KOPT-K1 (cell line): ENCODE measurements around the gene UBTFL1.
"Not testable (repeated sequence)": the region's sequence is repeated elsewhere in the genome, so short reads cannot be mapped to it uniquely, and the experiment has no call there.

ENCODE experiments used
- H3K27ac ChIP-seq: fragments of 200-600 bp; sonication (generic); 2 replicates; pipeline ENCODE4 v1.5.1; 2016; ENCODE audit warnings: antibody characterized with exemption, mild to moderate bottlenecking, low read depth, low read length; ENCODE audit not compliant: poor library complexity, severe bottlenecking
- H3K36me3 ChIP-seq: fragments of 200-600 bp; sonication (generic); 2 replicates; pipeline ENCODE4 v1.5.1; 2017; ENCODE audit warnings: antibody characterized with exemption, mild to moderate bottlenecking, low read length, moderate library complexity; ENCODE audit not compliant: insufficient read depth
- H3K9me3 ChIP-seq: fragments of 200-600 bp; sonication (generic); 2 replicates; pipeline ENCODE4 v1.5.1; 2017; ENCODE audit warnings: antibody characterized with exemption, low read length, mild to moderate bottlenecking; ENCODE audit not compliant: insufficient read depth, poor library complexity, severe bottlenecking

The UBTFL1 gene

GRCh38 chr11:90085650-90086049 lies at the start of gene UBTFL1:
Gene UBTFL1, plus strand, starts transcription at chr11:90085950. Its CDS starts 0 bp downstream, at chr11:90085950.
- not testable (repeated sequence) for H3K27ac ChIP-seq, H3K36me3 ChIP-seq, H3K9me3 ChIP-seq

GRCh38 chr11:90051591-90052209 lies 34.0 kb upstream of the UBTFL1 start:
- not testable (repeated sequence) for H3K9me3 ChIP-seq, H3K36me3 ChIP-seq, H3K27ac ChIP-seq

GRCh38 chr11:90052311-90052710 lies 33.4 kb upstream of the UBTFL1 start:
- not testable (repeated sequence) for H3K36me3 ChIP-seq, H3K9me3 ChIP-seq, H3K27ac ChIP-seq

GRCh38 chr11:90053545-90053944 lies 32.2 kb upstream of the UBTFL1 start:
- not testable (repeated sequence) for H3K9me3 ChIP-seq, H3K36me3 ChIP-seq, H3K27ac ChIP-seq

- not testable (repeated sequence) for H3K36me3 ChIP-seq, H3K9me3 ChIP-seq, H3K27ac ChIP-seq
These were observed 3.0 kb downstream of the UBTFL1 start for GRCh38 chr11:90088731-90089130.

- not testable (repeated sequence) for H3K9me3 ChIP-seq, H3K36me3 ChIP-seq, H3K27ac ChIP-seq
These were observed 9.6 kb downstream of the UBTFL1 start for GRCh38 chr11:90095230-90095924.

- H3K36me3 ChIP-seq, H3K27ac ChIP-seq, H3K9me3 ChIP-seq: not testable (repeated sequence)
These were observed 12.5 kb downstream of the UBTFL1 start for GRCh38 chr11:90098261-90098660.

- Histone ChIP-seq H3K9me3 (no peaks in the 10 kb centered on the region), H3K36me3 (no peaks in the 10 kb centered on the region), H3K27ac (no peak overlapping the region)
These were observed 14.7 kb downstream of the UBTFL1 start for GRCh38 chr11:90100431-90100830.

- H3K27ac ChIP-seq = no peak overlapping the region
- H3K36me3 ChIP-seq = no peaks in the 10 kb centered on the region
- no peaks in the 10 kb centered on the region for H3K9me3 ChIP-seq
These were observed 27.8 kb downstream of the UBTFL1 start for GRCh38 chr11:90113541-90113940.

GRCh38 chr11:90120191-90120590 lies 34.4 kb downstream of the UBTFL1 start:
- H3K9me3 ChIP-seq = no peaks in the 10 kb centered on the region
- H3K27ac ChIP-seq = no peak overlapping the region
- H3K36me3 ChIP-seq = no peaks in the 10 kb centered on the region

GRCh38 chr11:90124371-90124770 lies 38.6 kb downstream of the UBTFL1 start:
- no peak overlapping the region for H3K27ac ChIP-seq
- H3K9me3 ChIP-seq = no peaks in the 10 kb centered on the region
- H3K36me3 ChIP-seq = no peaks in the 10 kb centered on the region

GRCh38 chr11:90124946-90125345 lies 39.2 kb downstream of the UBTFL1 start:
- H3K36me3 ChIP-seq = no peaks in the 10 kb centered on the region
- H3K27ac ChIP-seq = no peak overlapping the region
- H3K9me3 ChIP-seq = no peaks in the 10 kb centered on the region

GRCh38 chr11:90133560-90134477 lies 48.1 kb downstream of the UBTFL1 start:
- Histone ChIP-seq H3K36me3 (no peaks in the 10 kb centered on the region), H3K27ac (no peak overlapping the region), H3K9me3 (no peaks in the 10 kb centered on the region)

- no peaks in the 10 kb centered on the region for H3K36me3 ChIP-seq
- no peak within 1 kb of the TSS for H3K27ac ChIP-seq
- no peaks in the 10 kb centered on the region for H3K9me3 ChIP-seq
These were observed 48.8 kb downstream of the UBTFL1 start, which contains the start of gene NAALAD2 for GRCh38 chr11:90134478-90135003. Gene NAALAD2, plus strand, starts transcription at chr11:90134663. Its CDS starts 96 bp downstream, at chr11:90134759.

- H3K27ac ChIP-seq = no peak overlapping the region
- no peaks in the 10 kb centered on the region for H3K9me3 ChIP-seq
These were observed 49.3 kb downstream of the UBTFL1 start for GRCh38 chr11:90135016-90135415.

More at GRCh38 chr11:90135016-90135415, 49.3 kb downstream of the UBTFL1 start:
- H3K36me3 ChIP-seq = no peaks in the 10 kb centered on the region
